Transverse colon (tissue), 4 donors: ENCODE measurements around the gene COQ3. TPM values are rescaled to one million over a fixed set of nuclear protein-coding genes. Genes with fewer than 3 reads are reported as not detected.

Experiments used
- DNase-seq: peaks from one replicate; pipeline ENCODE4 v3.0.0-alpha.2; 2019
- H3K27ac ChIP-seq, 4 donors: fragments of 200-600 bp; sonication (generic); 2 replicates each; pipeline ENCODE4 v1.5.1; 2016 to 2018; ENCODE audit warnings: inconsistent platforms in 4 of 4
- H3K27me3 ChIP-seq: fragments of 200-600 bp; sonication (generic); 2 replicates; pipeline ENCODE4 v1.5.1; 2017; ENCODE audit warnings: inconsistent platforms
- H3K36me3 ChIP-seq, 4 donors: fragments of 200-600 bp; sonication (generic); 2 replicates each; pipeline ENCODE4 v1.5.1; 2017 to 2019; ENCODE audit warnings: inconsistent platforms in 4 of 4
- H3K4me1 ChIP-seq, 4 donors: fragments of 200-600 bp; sonication (generic); 2 replicates each; pipeline ENCODE4 v1.5.1; 2017 to 2020; ENCODE audit warnings: inconsistent platforms in 4 of 4
- H3K4me3 ChIP-seq, 4 donors: fragments of 200-600 bp; sonication (generic); 1 replicate in 1 of 4; 2 replicates in 3 of 4; pipeline versions ENCODE4 v1.5.1 to v1.6.1; 2017 to 2019; ENCODE audit warnings: inconsistent platforms in 4 of 4
- H3K9me3 ChIP-seq, 2 donors: fragments of 200-600 bp; sonication (generic); 2 replicates each; pipeline ENCODE4 v1.5.1; 2017 to 2019; ENCODE audit warnings: inconsistent platforms in 2 of 2
- EP300 ChIP-seq: sonication (generic); formaldehyde crosslinking; IDR thresholded peaks from one replicate; pipeline ENCODE4 v1.6.1; 2017; ENCODE audit warnings: antibody characterized with exemption, low read depth
- POLR2A ChIP-seq: fragments of 450-650 bp; IDR thresholded peaks from one replicate; pipeline ENCODE4 v1.6.1; 2016; ENCODE audit warnings: antibody characterized with exemption, mild to moderate bottlenecking, moderate library complexity
- POLR2AphosphoS5 ChIP-seq, 3 donors: sonication (generic); formaldehyde crosslinking; IDR thresholded peaks; one replicate each; pipeline ENCODE4 v1.6.1; 2016; ENCODE audit warnings: antibody characterized with exemption in 3 of 3
- WGBS, 2 donors: methylation state at CpG; one replicate each; pipeline ENCODE4 v1.1.5; 2018; ENCODE audit warnings: low coverage in 1 of 2; 5-methylcytosine and 5-hydroxymethylcytosine counted together
- in situ Hi-C, 4 donors: fragments of 200-750 bp; cut with MboI; loops; one replicate each; pipeline versions ENCODE4 v1.15.0 to v1.15.1; 2017; ENCODE audit warnings: low sequenced_read_pairs in 3 of 4, low pct_ligation_motif_present in 1 of 4, low pct_unique_long_range_greater_than_20kb in 1 of 4
- intact Hi-C: fragments of 100-400 bp; cut with DNase I; formaldehyde crosslinking; loops from one replicate; pipeline ENCODE4 v1.15.1; 2023; ENCODE audit warnings: low total_unique reads
- total RNA-seq, 4 donors: library from RNA; depleted of rRNA; stranded (reverse); fragments of >200 nt; gene quantifications; one replicate each; pipeline ENCODE4 v1.1.0, GENCODE V29; 2016
- TF ChIP-seq, protein P1 (sequence below), 5 experiments: fragments of 200-600 bp in 3 of 5; fragments of 450-650 bp in 2 of 5; sonication (generic) in 3 of 5; IDR thresholded peaks; 1 replicate in 2 of 5; 2 replicates in 3 of 5; pipeline ENCODE4 v1.5.1; 2016 to 2017; ENCODE audit warnings: antibody characterized with exemption in 5 of 5, inconsistent platforms in 3 of 5, mild to moderate bottlenecking in 2 of 5, moderate library complexity in 1 of 5

COQ3 gene
- total RNA-seq, 4 donors from 2014 or later: 4.9 to 5.1 TPM; not detected in 2

GRCh38 chr6:99348288-99349170 lies 45.5 kb downstream of the COQ3 start:
- no peak for DNase-seq
- peak overlapping the region; percentile 71 to 87 (median 80) for H3K27ac ChIP-seq
- TF ChIP-seq, protein P1, sequence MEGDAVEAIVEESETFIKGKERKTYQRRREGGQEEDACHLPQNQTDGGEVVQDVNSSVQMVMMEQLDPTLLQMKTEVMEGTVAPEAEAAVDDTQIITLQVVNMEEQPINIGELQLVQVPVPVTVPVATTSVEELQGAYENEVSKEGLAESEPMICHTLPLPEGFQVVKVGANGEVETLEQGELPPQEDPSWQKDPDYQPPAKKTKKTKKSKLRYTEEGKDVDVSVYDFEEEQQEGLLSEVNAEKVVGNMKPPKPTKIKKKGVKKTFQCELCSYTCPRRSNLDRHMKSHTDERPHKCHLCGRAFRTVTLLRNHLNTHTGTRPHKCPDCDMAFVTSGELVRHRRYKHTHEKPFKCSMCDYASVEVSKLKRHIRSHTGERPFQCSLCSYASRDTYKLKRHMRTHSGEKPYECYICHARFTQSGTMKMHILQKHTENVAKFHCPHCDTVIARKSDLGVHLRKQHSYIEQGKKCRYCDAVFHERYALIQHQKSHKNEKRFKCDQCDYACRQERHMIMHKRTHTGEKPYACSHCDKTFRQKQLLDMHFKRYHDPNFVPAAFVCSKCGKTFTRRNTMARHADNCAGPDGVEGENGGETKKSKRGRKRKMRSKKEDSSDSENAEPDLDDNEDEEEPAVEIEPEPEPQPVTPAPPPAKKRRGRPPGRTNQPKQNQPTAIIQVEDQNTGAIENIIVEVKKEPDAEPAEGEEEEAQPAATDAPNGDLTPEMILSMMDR (IDR thresholded peaks at IDR 0.05): no peak
- no peak for TF ChIP-seq POLR2AphosphoS5 (IDR thresholded peaks at IDR 0.05)
- TF ChIP-seq EP300: no peak
- no peak for TF ChIP-seq POLR2A
- intact Hi-C loops: no loop called here
- H3K36me3 ChIP-seq: no peaks in the 10 kb centered on the region
- peaks cover 31% of the 10 kb centered on the region for H3K27me3 ChIP-seq
- peak overlapping the region; percentile 30 to 68 (median 59) for H3K4me3 ChIP-seq
- in situ Hi-C loops: no loop called here
- no peaks in the 10 kb centered on the region for H3K9me3 ChIP-seq
- peaks cover 0 to 13% (median 4%) of the 10 kb centered on the region in 4 donors for H3K4me1 ChIP-seq
- WGBS, 2 donors: 65 to 72% methylated on average over 4 to 23 of the region's 25 CpGs

DNA sequence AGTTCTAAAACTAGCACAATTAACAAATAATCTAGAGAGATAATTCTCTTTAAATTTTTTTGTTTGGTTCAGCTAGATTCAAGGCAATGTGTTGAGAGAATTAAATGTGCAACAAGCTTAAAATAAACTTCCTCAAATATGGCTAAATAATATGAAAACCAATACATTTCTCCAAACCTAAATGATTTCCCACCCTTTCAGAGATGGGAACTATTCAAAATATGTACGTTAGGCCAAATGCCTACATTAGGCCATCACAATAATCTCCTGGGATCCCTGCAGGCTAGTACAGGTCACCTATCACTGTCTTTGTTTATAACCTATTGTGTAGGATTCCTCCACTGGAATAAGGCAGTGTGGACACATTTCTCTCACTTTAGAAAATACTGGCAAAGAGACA lies 46.2 kb downstream of the COQ3 start:
- in situ Hi-C loops: no loop called here
- Histone ChIP-seq H3K27ac (peak overlapping the region in 3 of 4 donors; percentile 78 to 87 (median 82)), H3K4me3 (peak overlapping the region in 1 of 4 donors; percentile 68), H3K9me3 (no peaks in the 10 kb centered on the region), H3K36me3 (no peaks in the 10 kb centered on the region), H3K27me3 (peaks cover 24% of the 10 kb centered on the region), H3K4me1 (peaks cover 0 to 13% (median 4%) of the 10 kb centered on the region in 4 donors)
- 50 to 60% methylated on average over 1 of the region's 1 CpG for WGBS, 2 donors
- no peak for TF ChIP-seq EP300
- TF ChIP-seq POLR2A: no peak
- DNase-seq: no peak
- intact Hi-C loops: no loop called here

- peaks cover 0 to 13% (median 4%) of the 10 kb centered on the region in 4 donors for H3K4me1 ChIP-seq
- WGBS, 2 donors: 84 to 88% methylated on average over 10 of the region's 10 CpGs
- H3K9me3 ChIP-seq: no peaks in the 10 kb centered on the region
- H3K27ac ChIP-seq: peak overlapping the region in 2 of 4 donors; percentile 78 to 87
- H3K36me3 ChIP-seq: no peaks in the 10 kb centered on the region
- in situ Hi-C loops: no loop called here
- no peak overlapping the region for H3K4me3 ChIP-seq
- no peak for DNase-seq
- TF ChIP-seq POLR2AphosphoS5 (IDR thresholded peaks at IDR 0.05) (no peak), POLR2A (no peak), EP300 (no peak)
- TF ChIP-seq, protein P1 (IDR thresholded peaks at IDR 0.05): no peak
- intact Hi-C loops: no loop called here
- H3K27me3 ChIP-seq: peaks cover 18% of the 10 kb centered on the region
These were observed 47.4 kb downstream of the COQ3 start for GRCh38 chr6:99346595-99346994.

GRCh38 chr6:99345164-99345563 lies 48.8 kb downstream of the COQ3 start:
- Histone ChIP-seq H3K4me3 (no peak overlapping the region), H3K27ac (peak overlapping the region in 2 of 4 donors; percentile 3 to 19), H3K27me3 (peaks cover 15% of the 10 kb centered on the region), H3K36me3 (no peaks in the 10 kb centered on the region), H3K4me1 (peaks cover 0 to 7% (median 1%) of the 10 kb centered on the region in 4 donors), H3K9me3 (no peaks in the 10 kb centered on the region)
- intact Hi-C loops: no loop called here
- in situ Hi-C loops: no loop called here
- 64 to 81% methylated on average over 3 to 4 of the region's 4 CpGs for WGBS, 2 donors
- no peak for DNase-seq
- TF ChIP-seq POLR2AphosphoS5 (IDR thresholded peaks at IDR 0.05): no peak
- TF ChIP-seq POLR2A: no peak
- no peak for TF ChIP-seq EP300
- TF ChIP-seq, protein P1 (IDR thresholded peaks at IDR 0.05): no peak
